K562 (cell line): ENCODE results near the gene MEPE. TPM values are rescaled to one million over a fixed set of nuclear protein-coding genes. Genes with fewer than 3 reads are reported as not detected.

Experiments
- ATAC-seq: fragments of 200-7000 bp; cut with Tn5 transposase; 3 replicates; pipeline ENCODE4 v1.9.1; 2020; ENCODE audit warnings: moderate library complexity
- BruUV-seq: library from RNA; stranded (reverse); fragments of 400-500 nt; replicated peaks from 2 replicates; lab custom pipeline; 2021; lab: Mats Ljungman, UMichigan
- CTCF ChIA-PET: fragments of 300-600 bp; formaldehyde crosslinking; extraction: SDS; loops from one replicate; lab custom pipeline; 2021; ENCODE audit warnings: low intra/inter-chr PET ratio; lab: Yijun Ruan, JAX
- POLR2A ChIA-PET: fragments of 300-600, 350-650 bp; sonication (Branson Sonifier 250); formaldehyde crosslinking; extraction: SDS; loops from one replicate; lab custom pipeline; 2021; ENCODE audit warnings: antibody characterized with exemption, inconsistent platforms; lab: Yijun Ruan, JAX
- DNase-seq, 4 experiments: peaks; one replicate each; pipeline versions ENCODE4 v3.0.0 to v3.0.0-alpha.2; 2011 to 2018; ENCODE audit warnings: low spot score in 3 of 4, mixed read lengths in 3 of 4; ENCODE audit errors: extremely low read depth in 1 of 4
- FAIRE-seq: peaks from 2 replicates; lab custom pipeline; 2011; peaks lifted over from hg19 to GRCh38; lab: Jason Lieb, UNC
- H2AFZ ChIP-seq: 2 replicates; pipeline ENCODE4 v1.6.0; 2011; ENCODE audit warnings: low read depth, low read length, control low read depth, inconsistent platforms
- H3K27ac ChIP-seq: fragments of 200-600 bp; 3 replicates; pipeline ENCODE4 v1.8.0; 2011; ENCODE audit warnings: low read depth, mild to moderate bottlenecking, control low read depth, inconsistent platforms, low read length, moderate library complexity, mixed read lengths; ENCODE audit errors: extremely low read depth
- H3K27me3 ChIP-seq, 2 experiments: fragments of 300-600 bp in 1 of 2; 2 replicates in 1 of 2; 3 replicates in 1 of 2; pipeline versions ENCODE4 v1.6.0 to v1.8.0; 2011; ENCODE audit warnings: inconsistent platforms in 2 of 2, low read length in 2 of 2, mild to moderate bottlenecking in 1 of 2, mixed read lengths in 1 of 2, moderate library complexity in 1 of 2; ENCODE audit not compliant: control insufficient read depth in 2 of 2, insufficient read depth in 2 of 2
- H3K36me3 ChIP-seq: fragments of 300-600 bp; 3 replicates; pipeline ENCODE4 v1.8.0; 2011; ENCODE audit warnings: mild to moderate bottlenecking, low read length, inconsistent platforms; ENCODE audit not compliant: control insufficient read depth, insufficient read depth
- H3K4me1 ChIP-seq, 2 experiments: fragments of 200-600 bp in 1 of 2; replicated peaks in 1 of 2; 2 replicates in 1 of 2; 3 replicates in 1 of 2; pipeline versions ENCODE4 v1.5.1 to v1.8.0; 2011; ENCODE audit warnings: inconsistent platforms in 2 of 2, low read length in 2 of 2, mild to moderate bottlenecking in 1 of 2, mixed read lengths in 1 of 2, moderate library complexity in 1 of 2; ENCODE audit not compliant: control insufficient read depth in 2 of 2, insufficient read depth in 2 of 2
- H3K4me2 ChIP-seq: 2 replicates; pipeline ENCODE4 v1.6.1; 2011; ENCODE audit warnings: low read length, control low read depth, inconsistent platforms, mixed read lengths; ENCODE audit not compliant: insufficient read depth
- H3K4me3 ChIP-seq: fragments of 200-600 bp; sonication (generic), shearing (Covaris generic); 2 replicates; pipeline ENCODE4 v1.5.1; 2016; ENCODE audit warnings: control low read depth, inconsistent platforms
- H3K79me2 ChIP-seq: fragments of 200-600 bp; 3 replicates; pipeline ENCODE4 v1.8.0; 2011; ENCODE audit warnings: low read length, inconsistent platforms; ENCODE audit not compliant: control insufficient read depth, insufficient read depth
- H3K9ac ChIP-seq, 2 experiments: 2 replicates each; pipeline versions ENCODE4 v1.6.0 to v1.6.1; 2011; ENCODE audit warnings: low read depth in 2 of 2, low read length in 2 of 2, control low read depth in 1 of 2, inconsistent platforms in 1 of 2, mild to moderate bottlenecking in 1 of 2, mixed read lengths in 1 of 2; ENCODE audit not compliant: insufficient read depth in 1 of 2
- H3K9me1 ChIP-seq: one replicate; pipeline ENCODE4 v1.6.0; 2011; ENCODE audit warnings: inconsistent platforms, mild to moderate bottlenecking, low read length, moderate library complexity; ENCODE audit not compliant: control insufficient read depth, insufficient read depth
- H3K9me3 ChIP-seq: replicated peaks from 2 replicates; pipeline ENCODE4 v1.5.1; 2011; ENCODE audit warnings: low read depth, low read length, inconsistent platforms; ENCODE audit not compliant: control insufficient read depth, insufficient read depth
- H4K20me1 ChIP-seq: replicated peaks from 2 replicates; pipeline ENCODE4 v1.6.1; 2011; ENCODE audit warnings: low read length, inconsistent platforms, mixed read lengths; ENCODE audit not compliant: control insufficient read depth, insufficient read depth
- CBX5 ChIP-seq: IDR thresholded peaks from 2 replicates; pipeline ENCODE4 v1.6.1; 2014; ENCODE audit warnings: low read depth, borderline replicate concordance
- COPS2 ChIP-seq: fragments of 450-650 bp; conservative IDR thresholded peaks from 2 replicates; pipeline ENCODE4 v1.6.1; 2016; ENCODE audit warnings: mild to moderate bottlenecking, moderate library complexity
- FOXA3 ChIP-seq, 2 experiments: fragments of 450-650 bp in 1 of 2; sonication (generic) in 1 of 2; formaldehyde crosslinking; IDR thresholded peaks in 1 of 2; conservative IDR thresholded peaks in 1 of 2; 2 replicates each; pipeline versions ENCODE4 v1.4.0 to v1.8.0; 2020 to 2022; ENCODE audit warnings: mild to moderate bottlenecking in 2 of 2, missing genetic modification reagents in 1 of 2
- HDAC3 ChIP-seq: fragments of 450-650 bp; IDR thresholded peaks from 2 replicates; pipeline ENCODE4 v1.6.1; 2018; ENCODE audit warnings: borderline replicate concordance, mild to moderate bottlenecking, moderate library complexity; ENCODE audit not compliant: partially characterized antibody
- MAFF ChIP-seq: IDR thresholded peaks from 2 replicates; pipeline ENCODE4 v1.6.1; 2012; ENCODE audit warnings: low read length, improper control_type of control experiment
- NFE2 ChIP-seq: IDR thresholded peaks from 2 replicates; pipeline ENCODE4 v1.6.1; 2014; ENCODE audit warnings: antibody characterized with exemption, low read depth
- NFRKB ChIP-seq: fragments of 450-650 bp; IDR thresholded peaks from 2 replicates; pipeline ENCODE4 v1.6.1; 2016; ENCODE audit warnings: low read depth
- TAF15 ChIP-seq: fragments of 200-400 bp; formaldehyde crosslinking; IDR thresholded peaks from 2 replicates; pipeline ENCODE4 v1.6.1; 2017; ENCODE audit warnings: mild to moderate bottlenecking, low read depth, low read length, moderate library complexity
- ZNF551 ChIP-seq: fragments of 250-450 bp; sonication (Bioruptor Pico); IDR thresholded peaks from 2 replicates; pipeline ENCODE4 v1.5.0; 2021; ENCODE audit warnings: mild to moderate bottlenecking, moderate library complexity
- ZNF778 ChIP-seq: fragments of 450-650 bp; formaldehyde crosslinking; IDR thresholded peaks from 2 replicates; pipeline ENCODE4 v1.4.0; 2020; ENCODE audit warnings: mild to moderate bottlenecking, moderate library complexity
- ZNF830 ChIP-seq: fragments of 250-450 bp; sonication (Bioruptor Pico); IDR thresholded peaks from 2 replicates; pipeline ENCODE4 v1.5.0; 2021; ENCODE audit warnings: mild to moderate bottlenecking
- WGBS: fragments of 100-300 bp; shearing (Covaris generic); methylation state at CpG from one replicate; pipeline ENCODE4 v1.1.6; 2016; ENCODE audit warnings: low coverage, mixed read lengths; ENCODE audit not compliant: insufficient coverage; ENCODE audit errors: missing lambda C conversion rate; 5-methylcytosine and 5-hydroxymethylcytosine counted together
- in situ Hi-C: fragments of 300-500 bp; cut with MboI; formaldehyde crosslinking; loops from 4 replicates; pipeline ENCODE4 v1.15.0; 2018; ENCODE audit warnings: inconsistent platforms, mixed read lengths
- intact Hi-C: fragments of 100-400 bp; cut with micrococcal nuclease; formaldehyde crosslinking; loops from 2 replicates; pipeline ENCODE4 v1.14.2; 2022
- polyA plus RNA-seq, 8 experiments: library from polyadenylated mRNA; depleted of rRNA in 4 of 8; stranded (reverse) in 5 of 8; unstranded in 3 of 8; fragments of >200 nt; fragmentation: Nextera tagmentation in 2 of 8; fragmentation: Illumina TruSeq in 1 of 8; extraction: Ambion mirVana in 2 of 8; extraction: Trizol in 1 of 8; gene quantifications; 2 replicates each; pipeline versions ENCODE4 v1.2.1 to v1.2.3, GENCODE V29; 2011 to 2014; ENCODE audit warnings: inconsistent platforms in 1 of 8, missing spikeins in 1 of 8
- total RNA-seq, 7 experiments: library from RNA; depleted of rRNA in 6 of 7; stranded (reverse); fragments of >200 nt in 6 of 7; fragmentation: Illumina TruSeq in 2 of 7; extraction: Trizol in 2 of 7; gene quantifications; 2 replicates each; pipeline versions ENCODE4 v1.2.1 to v1.2.3, GENCODE V29; 2011 to 2021; ENCODE audit warnings: low replicate concordance in 1 of 7
- TF ChIP-seq, protein P1 (sequence below), 3 experiments: fragments of 200-800 bp in 1 of 3; sonication (Bioruptor generic) in 1 of 3; sonication (generic) in 1 of 3; formaldehyde crosslinking in 1 of 3; IDR thresholded peaks; 2 replicates each; pipeline versions ENCODE4 v1.6.1 to v1.8.0; 2016 to 2022; ENCODE audit warnings: mild to moderate bottlenecking in 2 of 3, missing compliant biosample characterization in 2 of 3, missing genetic modification characterization in 2 of 3, missing genetic modification reagents in 1 of 3

Gene MEPE
- total and polyA plus RNA-seq, 9 of the 15 experiments (the other 6 are each of a cell fraction or from before 2014, with no cell fraction given): not detected

DNA sequence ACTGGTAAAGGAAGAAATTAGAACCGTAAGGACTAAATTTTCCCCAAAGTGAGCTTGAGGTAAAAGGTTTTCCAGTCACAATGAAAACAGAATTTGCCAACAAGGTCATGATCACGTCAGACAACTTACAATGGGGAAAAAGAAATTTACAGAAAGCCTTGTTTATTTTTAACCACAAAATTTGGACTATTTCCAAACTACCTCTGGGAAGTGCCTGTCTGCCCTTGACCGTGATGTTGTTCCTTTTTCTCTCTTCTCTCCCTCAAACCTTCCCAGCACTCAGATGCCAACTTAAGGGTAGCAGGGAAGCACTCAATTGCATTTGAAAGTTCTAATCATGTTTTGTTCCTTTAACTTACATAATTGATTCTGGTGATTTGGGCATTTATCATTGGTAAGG, 32.5 kb downstream of the MEPE start:
- TF ChIP-seq ZNF830 (CRISPR knock-in tag): no peak
- no peak for TF ChIP-seq ZNF551 (CRISPR knock-in tag)
- no peak for TF ChIP-seq COPS2
- no peak for TF ChIP-seq HDAC3
- TF ChIP-seq ZNF778 (CRISPR knock-in tag): no peak
- TF ChIP-seq TAF15: no peak
- Histone ChIP-seq H3K9me3 (no peaks in the 10 kb centered on the region), H2AFZ (no peak overlapping the region), H3K9ac (no peak overlapping the region), H3K9me1 (no peaks in the 10 kb centered on the region), H3K27ac (no peak overlapping the region), H3K4me2 (no peak overlapping the region), H3K4me3 (no peak overlapping the region), H4K20me1 (no peaks in the 10 kb centered on the region), H3K79me2 (no peaks in the 10 kb centered on the region), H3K36me3 (no peaks in the 10 kb centered on the region), H3K4me1 (no peaks in the 10 kb centered on the region), H3K27me3 (0 out of 5 replicates have a peak, but pooled peaks cover 0 to 2% of the 10 kb centered on the region in 2 experiments)
- WGBS: 4% methylated on average over 3 of the region's 3 CpGs
- ATAC-seq (no peak), FAIRE-seq (no peak), DNase-seq (no peak)
- in situ Hi-C loops: no loop called here
- no TSS peak for BruUV-seq
- ChIA-PET POLR2A (no interaction called here), CTCF (no interaction called here)
- intact Hi-C loops: no loop called here

DNA sequence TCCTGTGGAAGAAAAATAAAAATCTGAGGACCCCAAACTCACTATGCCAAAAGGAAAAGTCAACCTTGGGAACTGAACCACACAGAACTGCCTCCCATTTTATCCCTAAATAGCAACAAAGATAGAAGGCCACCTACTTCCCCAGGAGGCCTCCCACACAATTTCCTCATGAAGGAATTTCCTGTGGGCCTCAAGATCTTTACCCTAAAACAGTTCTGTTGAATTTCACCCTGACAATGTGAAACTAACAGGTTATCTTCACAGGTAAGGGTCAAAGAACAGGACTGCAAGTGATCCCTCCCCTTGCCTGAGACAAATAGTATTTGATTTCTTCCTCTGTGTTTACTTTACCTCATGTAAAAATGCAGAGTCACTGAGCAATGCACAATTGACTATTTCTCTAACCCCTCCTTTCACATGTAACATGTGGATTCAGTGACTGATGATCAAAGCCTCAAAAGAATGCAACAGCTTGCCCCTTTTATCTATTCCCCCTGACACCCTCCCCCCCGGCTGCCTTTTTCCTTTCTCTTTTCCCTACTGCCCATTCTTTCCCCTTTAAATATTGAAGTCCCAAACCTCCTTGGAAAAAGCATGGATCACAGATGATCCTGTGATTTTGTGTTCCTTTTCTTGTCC, 33.3 kb downstream of the MEPE start:
- Histone ChIP-seq H3K9me3 (no peaks in the 10 kb centered on the region), H3K9me1 (no peaks in the 10 kb centered on the region), H3K79me2 (no peaks in the 10 kb centered on the region), H3K27ac (no peak overlapping the region), H3K4me3 (no peak overlapping the region), H3K27me3 (0 out of 5 replicates have a peak, but pooled peaks cover 0 to 2% of the 10 kb centered on the region in 2 experiments), H2AFZ (no peak overlapping the region), H3K4me2 (no peak overlapping the region), H3K4me1 (no peaks in the 10 kb centered on the region)
- WGBS: 0% methylated on average over 1 of the region's 1 CpG
- intact Hi-C loops: no loop called here
- no peak for FAIRE-seq
- no peak for DNase-seq
- ATAC-seq: no peak
- BruUV-seq: no TSS peak
- TF ChIP-seq NFE2 (peak; percentile 48; the same call in 1 of the 2 replicates), MAFF (0 out of 2 replicates have a peak, but pooled peaks have one; percentile 3), CBX5 (no peak), NFRKB (no peak), FOXA3 (CRISPR knock-in tag; conservative IDR thresholded peaks at IDR 0.05 in 1 of 2, IDR thresholded peaks at IDR 0.05 in 1 of 2) (0 out of 4 replicates have a peak, but pooled peaks of 1 of the 2 experiments have one; percentile 33)
- TF ChIP-seq, protein P1, sequence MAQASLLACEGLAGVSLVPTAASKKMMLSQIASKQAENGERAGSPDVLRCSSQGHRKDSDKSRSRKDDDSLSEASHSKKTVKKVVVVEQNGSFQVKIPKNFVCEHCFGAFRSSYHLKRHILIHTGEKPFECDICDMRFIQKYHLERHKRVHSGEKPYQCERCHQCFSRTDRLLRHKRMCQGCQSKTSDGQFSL (CRISPR knock-in tag; IDR thresholded peaks at IDR 0.05): no peak
- TF ChIP-seq, protein P1 (tag; IDR thresholded peaks at IDR 0.05): no peak
- TF ChIP-seq, all 486 proteins: peak for 3
- Histone ChIP-seq H3K36me3 (no peaks in the 10 kb centered on the region), H3K9ac (no peak overlapping the region), H4K20me1 (no peaks in the 10 kb centered on the region)
- in situ Hi-C loops: no loop called here
- POLR2A ChIA-PET: no interaction called here
- CTCF ChIA-PET: no interaction called here
